GM21367 (cell line): Measurements from ENCODE around the gene GPANK1.

ENCODE experiments used
- ATAC-seq: cut with Tn5 transposase; IDR thresholded peaks from one replicate; pipeline ENCODE4 v1.9.1; 2021; ENCODE audit not compliant: unreplicated experiment

The GPANK1 gene

GRCh38 chr6:31691564-31692108, 26.8 kb upstream of the GPANK1 start:
- ATAC-seq = no peak

GRCh38 chr6:31691078-31691463, 26.3 kb upstream of the GPANK1 start:
- no peak for ATAC-seq

GRCh38 chr6:31690231-31691077, 25.7 kb upstream of the GPANK1 start:
- ATAC-seq = no peak

- no peak for ATAC-seq
Observed at GRCh38 chr6:31689249-31690110, 24.7 kb upstream of the GPANK1 start.

GRCh38 chr6:31687860-31688693, 23.3 kb upstream of the GPANK1 start:
- no peak for ATAC-seq

GRCh38 chr6:31687321-31687720, 22.5 kb upstream of the GPANK1 start:
- no peak for ATAC-seq

- no peak for ATAC-seq
Observed at GRCh38 chr6:31686483-31686882, 21.7 kb upstream of the GPANK1 start.

GRCh38 chr6:31683591-31683990, 18.8 kb upstream of the GPANK1 start:
- ATAC-seq = no peak

- no peak for ATAC-seq
Observed at GRCh38 chr6:31681135-31681671, 16.4 kb upstream of the GPANK1 start.

GRCh38 chr6:31680226-31681134, 15.7 kb upstream of the GPANK1 start, which contains the start of gene LY6G5C:
TSS of gene LY6G5C (minus strand) at chr6:31681067. CDS start at chr6:31680373, 694 bp downstream.
- ATAC-seq = no peak

- no peak for ATAC-seq
Observed at GRCh38 chr6:31677955-31678354, 13.2 kb upstream of the GPANK1 start.

GRCh38 chr6:31676904-31677303, 12.1 kb upstream of the GPANK1 start:
- no peak for ATAC-seq

- no peak for ATAC-seq
Observed at GRCh38 chr6:31676322-31676903, 11.6 kb upstream of the GPANK1 start.

GRCh38 chr6:31669676-31670075, 4.9 kb upstream of the GPANK1 start, which contains the start of gene LY6G5B:
TSS of gene LY6G5B (plus strand) at chr6:31669976. CDS start at chr6:31670951, 975 bp downstream.
- ATAC-seq = no peak

- ATAC-seq = no peak
Observed at GRCh38 chr6:31666337-31666965, 1.7 kb upstream of the GPANK1 start.

- peak; percentile 60 for ATAC-seq
Observed at GRCh38 chr6:31665501-31666336, 922 bp upstream of the GPANK1 start, which contains the start of gene CSNK2B. TSS of gene CSNK2B (plus strand) at chr6:31666080. CDS start at chr6:31666832, 752 bp downstream.
